ENCODE data around the gene FLNC. TPM values are rescaled to one million over a fixed set of nuclear protein-coding genes. Genes with fewer than 3 reads are reported as not detected.

FLNC gene
- total RNA-seq, 1 donor from 2014 or later, result 31.9 TPM

DNA sequence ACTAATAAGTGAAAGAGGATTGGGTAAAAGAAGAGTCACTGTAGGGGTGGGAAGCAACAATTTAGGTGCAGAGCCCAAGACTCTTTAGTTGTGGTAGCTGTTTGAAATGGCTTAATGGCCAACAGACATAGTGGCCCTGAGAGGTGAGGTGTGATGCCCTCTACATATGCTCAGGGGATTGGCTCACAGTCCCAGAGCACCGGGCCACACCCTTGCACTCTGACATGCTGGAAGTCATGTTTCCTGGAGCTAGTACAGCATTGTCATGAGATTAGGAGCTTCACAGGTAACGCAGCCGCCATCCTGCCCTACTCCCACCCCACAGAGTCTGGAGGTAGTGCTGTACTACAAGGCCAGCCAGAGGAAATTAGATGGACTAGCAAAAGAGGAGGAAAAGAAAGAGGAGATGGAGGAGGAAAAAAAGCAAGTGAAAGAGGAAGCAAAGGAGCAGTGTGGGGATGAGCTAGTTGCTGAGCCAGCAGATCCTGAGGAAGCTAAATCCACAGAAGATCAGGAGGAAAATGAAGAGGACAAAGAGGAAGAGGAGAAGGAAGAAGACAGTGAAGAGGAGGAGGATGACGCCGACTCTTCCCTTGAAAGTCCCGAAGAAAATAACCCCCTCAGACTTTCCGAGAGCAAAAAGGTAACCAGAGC lies 14.8 kb upstream of the FLNC start:
- Histone ChIP-seq H3K27ac (no peak overlapping the region), H3K4me3 (no peak overlapping the region), H3K27me3 (no peaks in the 10 kb centered on the region), H3K4me1 (no peaks in the 10 kb centered on the region), H3K36me3 (no peaks in the 10 kb centered on the region), H3K9me3 (no peaks in the 10 kb centered on the region)
- DNase-seq (ENCODE audit: extremely low spot score in 2 of 2), result no peak
- no peak for TF ChIP-seq POLR2A (IDR thresholded peaks at IDR 0.05)
- TF ChIP-seq POLR2AphosphoS5 (IDR thresholded peaks at IDR 0.05; ENCODE audit: insufficient read depth in 1 of 2, low read depth in 1 of 2), result no peak
- TF ChIP-seq, protein P1, sequence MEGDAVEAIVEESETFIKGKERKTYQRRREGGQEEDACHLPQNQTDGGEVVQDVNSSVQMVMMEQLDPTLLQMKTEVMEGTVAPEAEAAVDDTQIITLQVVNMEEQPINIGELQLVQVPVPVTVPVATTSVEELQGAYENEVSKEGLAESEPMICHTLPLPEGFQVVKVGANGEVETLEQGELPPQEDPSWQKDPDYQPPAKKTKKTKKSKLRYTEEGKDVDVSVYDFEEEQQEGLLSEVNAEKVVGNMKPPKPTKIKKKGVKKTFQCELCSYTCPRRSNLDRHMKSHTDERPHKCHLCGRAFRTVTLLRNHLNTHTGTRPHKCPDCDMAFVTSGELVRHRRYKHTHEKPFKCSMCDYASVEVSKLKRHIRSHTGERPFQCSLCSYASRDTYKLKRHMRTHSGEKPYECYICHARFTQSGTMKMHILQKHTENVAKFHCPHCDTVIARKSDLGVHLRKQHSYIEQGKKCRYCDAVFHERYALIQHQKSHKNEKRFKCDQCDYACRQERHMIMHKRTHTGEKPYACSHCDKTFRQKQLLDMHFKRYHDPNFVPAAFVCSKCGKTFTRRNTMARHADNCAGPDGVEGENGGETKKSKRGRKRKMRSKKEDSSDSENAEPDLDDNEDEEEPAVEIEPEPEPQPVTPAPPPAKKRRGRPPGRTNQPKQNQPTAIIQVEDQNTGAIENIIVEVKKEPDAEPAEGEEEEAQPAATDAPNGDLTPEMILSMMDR (IDR thresholded peaks at IDR 0.05), result no peak
- intact Hi-C loops (cut with DNase I), result no loop called here

DNA sequence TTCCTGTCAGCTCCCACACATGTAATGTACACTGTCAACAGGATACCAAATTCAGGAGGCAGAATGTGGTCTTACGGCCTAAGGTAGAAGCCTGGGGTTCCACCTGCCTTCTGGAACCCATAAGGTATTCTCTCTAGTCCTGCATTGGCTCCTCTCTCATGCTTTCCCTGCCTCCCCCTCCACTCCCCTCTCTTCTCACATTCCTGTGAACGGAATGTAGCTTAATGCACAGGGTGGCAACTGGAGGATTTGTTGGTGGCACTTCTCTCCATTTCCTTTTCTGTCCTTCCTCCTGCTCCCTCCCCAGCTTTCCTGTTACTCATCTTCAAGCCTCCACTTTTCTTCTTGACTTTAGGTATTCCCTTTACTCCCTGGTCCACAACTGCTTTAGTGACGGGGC lies 11.5 kb upstream of the FLNC start:
- Histone ChIP-seq H3K27me3 (no peaks in the 10 kb centered on the region), H3K4me3 (no peak overlapping the region), H3K27ac (no peak overlapping the region), H3K36me3 (no peaks in the 10 kb centered on the region), H3K9me3 (no peaks in the 10 kb centered on the region), H3K4me1 (no peaks in the 10 kb centered on the region)
- no peak for DNase-seq (ENCODE audit: extremely low spot score in 2 of 2)
- no peak for TF ChIP-seq POLR2AphosphoS5 (IDR thresholded peaks at IDR 0.05; ENCODE audit: insufficient read depth in 1 of 2, low read depth in 1 of 2)
- TF ChIP-seq, protein P1 (IDR thresholded peaks at IDR 0.05), result no peak
- TF ChIP-seq POLR2A (IDR thresholded peaks at IDR 0.05), result no peak
- intact Hi-C loops (cut with DNase I), result no loop called here

DNA sequence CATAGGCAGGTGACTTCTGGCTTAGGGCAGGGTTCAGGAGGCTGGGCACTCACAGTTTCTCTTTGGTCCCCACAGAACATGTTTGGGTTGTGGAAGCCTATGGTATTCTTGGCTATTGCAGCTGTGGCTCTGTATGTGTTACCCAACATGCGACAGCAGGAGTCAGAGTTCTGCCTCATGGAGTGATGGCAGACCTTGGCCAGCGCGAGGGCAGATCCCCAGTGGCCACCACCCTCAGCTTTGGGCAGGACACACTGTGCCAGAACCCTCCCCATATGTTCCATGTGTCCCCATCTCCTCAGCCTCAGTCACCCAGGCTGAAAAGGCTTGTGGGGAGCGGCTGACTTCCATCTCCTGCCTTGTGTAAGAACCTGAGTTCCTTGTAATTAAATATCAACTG lies 8.5 kb upstream of the FLNC start:
- intact Hi-C loops (cut with DNase I), result no loop called here
- no peaks in the 10 kb centered on the region for H3K9me3 ChIP-seq
- H3K4me3 ChIP-seq, result no peak overlapping the region
- H3K4me1 ChIP-seq, result no peaks in the 10 kb centered on the region
- H3K27me3 ChIP-seq, result no peaks in the 10 kb centered on the region
- TF ChIP-seq POLR2A (IDR thresholded peaks at IDR 0.05) (no peak), POLR2AphosphoS5 (IDR thresholded peaks at IDR 0.05; ENCODE audit: insufficient read depth in 1 of 2, low read depth in 1 of 2) (no peak)
- TF ChIP-seq, protein P1 (IDR thresholded peaks at IDR 0.05), result no peak
- H3K36me3 ChIP-seq, result no peaks in the 10 kb centered on the region
- no peak overlapping the region for H3K27ac ChIP-seq
- DNase-seq (ENCODE audit: extremely low spot score in 2 of 2), result no peak

DNA sequence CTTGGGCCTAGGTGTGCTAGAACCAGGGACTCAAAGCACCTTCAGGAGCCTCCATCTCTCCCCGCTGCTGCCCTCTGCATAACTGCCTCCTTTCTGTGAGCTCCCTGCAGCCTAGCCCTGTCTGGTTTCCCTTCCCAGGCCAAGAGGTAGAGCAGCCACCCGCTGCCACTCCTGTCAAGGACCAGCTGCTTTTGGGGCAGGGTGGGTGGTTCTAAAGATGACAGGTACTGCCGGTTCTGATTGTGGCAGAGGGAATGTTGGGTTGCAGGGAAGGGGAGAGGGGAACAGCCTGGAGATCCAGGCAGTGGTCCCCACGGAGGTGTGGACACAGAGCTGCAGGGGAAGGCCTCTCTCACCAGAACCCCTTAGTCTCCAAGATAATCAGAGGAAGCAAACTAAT lies 3.7 kb upstream of the FLNC start:
- no peaks in the 10 kb centered on the region for H3K36me3 ChIP-seq
- intact Hi-C loops (cut with DNase I), result no loop called here
- H3K4me1 ChIP-seq, result peaks cover 20% of the 10 kb centered on the region
- no peaks in the 10 kb centered on the region for H3K9me3 ChIP-seq
- DNase-seq (ENCODE audit: extremely low spot score in 2 of 2), result no peak
- H3K27me3 ChIP-seq, result no peaks in the 10 kb centered on the region
- no peak overlapping the region for H3K27ac ChIP-seq
- no peak overlapping the region for H3K4me3 ChIP-seq
- TF ChIP-seq, protein P1 (IDR thresholded peaks at IDR 0.05), result no peak
- no peak for TF ChIP-seq POLR2AphosphoS5 (IDR thresholded peaks at IDR 0.05; ENCODE audit: insufficient read depth in 1 of 2, low read depth in 1 of 2)
- no peak for TF ChIP-seq POLR2A (IDR thresholded peaks at IDR 0.05)

DNA sequence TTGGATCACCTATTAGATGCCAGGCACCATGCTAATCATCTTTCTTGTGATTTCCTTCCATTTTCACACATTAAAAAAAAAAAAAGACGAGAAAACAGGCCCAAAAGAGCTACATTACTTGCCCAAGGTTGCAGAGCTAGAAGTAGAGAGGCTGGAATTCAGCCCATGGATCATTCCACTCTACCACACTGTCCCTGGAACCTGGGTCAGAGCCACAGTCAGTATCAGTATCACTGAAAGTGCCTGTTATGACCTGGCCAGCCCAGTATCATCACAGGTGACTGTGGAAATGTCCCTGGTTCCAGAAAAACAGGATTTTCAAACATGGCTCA lies 3.3 kb upstream of the FLNC start:
- peak overlapping the region; percentile 86 for H3K27ac ChIP-seq

More for the DNA sequence above, 3.3 kb upstream of the FLNC start:
- H3K4me3 ChIP-seq, result no peak overlapping the region
- no peak for TF ChIP-seq POLR2A (IDR thresholded peaks at IDR 0.05)
- TF ChIP-seq POLR2AphosphoS5 (IDR thresholded peaks at IDR 0.05; ENCODE audit: insufficient read depth in 1 of 2, low read depth in 1 of 2), result no peak
- TF ChIP-seq, protein P1 (IDR thresholded peaks at IDR 0.05), result no peak
- intact Hi-C loops (cut with DNase I), result no loop called here
- H3K4me1 ChIP-seq, result peaks cover 24% of the 10 kb centered on the region
- no peaks in the 10 kb centered on the region for H3K9me3 ChIP-seq
- DNase-seq (ENCODE audit: extremely low spot score in 2 of 2), result no peak
- no peaks in the 10 kb centered on the region for H3K36me3 ChIP-seq
- H3K27me3 ChIP-seq, result no peaks in the 10 kb centered on the region
